Daoy (cell line): ENCODE results near the gene OR2J1. TPM values are rescaled to one million over a fixed set of nuclear protein-coding genes. Genes with fewer than 3 reads are reported as not detected.
"Not testable (repeated sequence)": the region's sequence is repeated elsewhere in the genome, so short reads cannot be mapped to it uniquely, and the experiment has no call there.

Experiments used
- DNase-seq: peaks from one replicate; pipeline ENCODE4 v3.0.0-alpha.2; 2015; ENCODE audit warnings: low read depth
- total RNA-seq: library from RNA; depleted of rRNA; stranded (reverse); fragments of >200 nt; shearing (Covaris generic); gene quantifications from 2 replicates; pipeline ENCODE4 v1.2.3, GENCODE V29; 2014; rRNA removed

OR2J1 gene
- not detected in 2 replicates for total RNA-seq

GRCh38 chr6:29099190-29099589 is at the start of gene OR2J1:
Gene OR2J1 (plus strand): TSS chr6:29099490. CDS start chr6:29100943, 1,453 bp downstream.
- no peak for DNase-seq

GRCh38 chr6:29051680-29052079 is 47.6 kb upstream of the OR2J1 start:
- DNase-seq: no peak

- peak; percentile 65 for DNase-seq
Measured at GRCh38 chr6:29071831-29072723, 27.2 kb upstream of the OR2J1 start.

GRCh38 chr6:29079203-29079602 is 20.1 kb upstream of the OR2J1 start:
- no peak for DNase-seq

- DNase-seq: no peak
Measured at GRCh38 chr6:29081312-29081711, 18.0 kb upstream of the OR2J1 start.

- no peak for DNase-seq
Measured at GRCh38 chr6:29082457-29082856, 16.8 kb upstream of the OR2J1 start.

GRCh38 chr6:29087213-29087612 is 12.1 kb upstream of the OR2J1 start, which contains the start of gene OR2B3:
Gene OR2B3 (minus strand): TSS chr6:29087313. CDS start chr6:29087248, 65 bp downstream.
- no peak for DNase-seq

- DNase-seq: no peak
Measured at GRCh38 chr6:29092957-29093356, 6.3 kb upstream of the OR2J1 start.

- no peak for DNase-seq
Measured at GRCh38 chr6:29097803-29098202, 1.5 kb upstream of the OR2J1 start.

GRCh38 chr6:29107758-29108157 is 8.5 kb downstream of the OR2J1 start, which contains the start of gene OR2J3:
Gene OR2J3 (plus strand): TSS chr6:29108058. CDS start chr6:29111891, 3,833 bp downstream.
- DNase-seq: no peak

GRCh38 chr6:29112135-29112534 is 12.8 kb downstream of the OR2J1 start:
- DNase-seq: no peak

GRCh38 chr6:29114964-29115363 is 15.7 kb downstream of the OR2J1 start:
- DNase-seq: not testable (repeated sequence)

- no peak for DNase-seq
Measured at GRCh38 chr6:29129326-29130012, 30.2 kb downstream of the OR2J1 start.

- no peak for DNase-seq
Measured at GRCh38 chr6:29130644-29131043, 31.4 kb downstream of the OR2J1 start.

- DNase-seq: peak; percentile 31
Measured at GRCh38 chr6:29131691-29132090, 32.4 kb downstream of the OR2J1 start.

- DNase-seq: no peak
Measured at GRCh38 chr6:29137724-29138123, 38.4 kb downstream of the OR2J1 start.

GRCh38 chr6:29141606-29142005 is 42.3 kb downstream of the OR2J1 start:
- DNase-seq: no peak

GRCh38 chr6:29142309-29142708 is 43.0 kb downstream of the OR2J1 start:
- DNase-seq: peak; percentile 34

GRCh38 chr6:29146179-29146578 is 46.9 kb downstream of the OR2J1 start:
- no peak for DNase-seq

- DNase-seq: no peak
Measured at GRCh38 chr6:29147074-29147473, 47.8 kb downstream of the OR2J1 start.

- not testable (repeated sequence) for DNase-seq
Measured at GRCh38 chr6:29149444-29149843, 50.2 kb downstream of the OR2J1 start.
